ENCODE data around the gene ELOVL1. TPM values are rescaled to one million over a fixed set of nuclear protein-coding genes. Genes with fewer than 3 reads are reported as not detected.

ELOVL1 gene
- total and polyA plus RNA-seq, 2 of the 13 experiments (the other 11 are each of a cell fraction or from before 2014, with no cell fraction given): 55.2 to 77.4 TPM

DNA sequence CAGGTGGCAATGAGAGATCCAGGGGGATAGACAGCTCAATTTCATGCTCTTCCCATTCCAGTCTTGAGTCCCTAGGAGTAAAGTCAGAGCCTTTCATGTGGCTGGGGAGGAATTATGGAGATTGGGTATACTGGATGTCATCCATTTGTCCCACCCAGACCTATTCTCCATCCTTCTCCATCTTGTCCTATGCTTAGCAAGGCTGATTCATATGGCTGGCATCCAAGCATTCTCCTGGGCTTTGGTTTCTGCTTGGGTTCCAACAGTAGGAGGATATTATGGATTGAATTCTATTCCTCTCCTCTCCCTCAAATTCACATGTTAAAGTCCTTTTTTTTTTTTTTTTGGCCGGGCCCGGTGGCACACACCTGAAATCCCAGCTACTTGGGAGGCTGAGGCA lies 12.9 kb downstream of the ELOVL1 start:
- no peak overlapping the region for H3K4me3 ChIP-seq (replicated peaks in 1 of 3; ENCODE audit: insufficient read depth in 1 of 3, low read depth in 2 of 3, low read length in 3 of 3)
- FAIRE-seq (no peak), DNase-seq (ENCODE audit: low spot score) (no peak), ATAC-seq (no peak)
- POLR2A ChIA-PET: no interaction called here
- peaks cover under 1% of the 10 kb centered on the region in 2 experiments; a peak in 2 of 5 replicates for H3K36me3 ChIP-seq (replicated peaks in 1 of 2; ENCODE audit: control insufficient read depth in 1 of 2, insufficient read depth in 2 of 2, low read length in 2 of 2)
- H3K4me2 ChIP-seq (ENCODE audit: low read depth, low read length): no peak overlapping the region
- CTCF ChIA-PET (ENCODE audit: low intra/inter-chr PET ratio, low total read pairs): no interaction called here
- WGBS (ENCODE audit: low lambda C conversion rate): 87% methylated on average over 2 of the region's 2 CpGs
- BruUV-seq (replicated peaks): no TSS peak
- no peaks in the 10 kb centered on the region for H3K9me3 ChIP-seq (ENCODE audit: low read length)
- no peak overlapping the region for H3K27ac ChIP-seq (ENCODE audit: extremely low read length, insufficient read depth, low read length)
- in situ Hi-C loops (cut with HindIII; ENCODE audit: extremely low pct_ligation_motif_present, low pct_unique_long_range_greater_than_20kb): no loop called here
- no peak overlapping the region for H3K9ac ChIP-seq (ENCODE audit: insufficient read depth, low read depth, low read length)
- peaks cover 52% of the 10 kb centered on the region for H3K4me1 ChIP-seq (ENCODE audit: insufficient read depth, low read length)
- intact Hi-C loops (cut with micrococcal nuclease; ENCODE audit: unreplicated experiment): no loop called here
- peaks cover 10% of the 10 kb centered on the region for H3K79me2 ChIP-seq (ENCODE audit: insufficient read depth, low read length)
- H4K20me1 ChIP-seq (ENCODE audit: insufficient read depth, low read length): no peaks in the 10 kb centered on the region
- TF ChIP-seq ZNF136 (CRISPR knock-in tag; IDR thresholded peaks at IDR 0.05; ENCODE audit: low read depth): no peak
- H2AFZ ChIP-seq (ENCODE audit: low read length): no peak overlapping the region
- H3K27me3 ChIP-seq (ENCODE audit: control insufficient read depth in 1 of 2, insufficient read depth in 2 of 2, low read length in 2 of 2): no peaks in the 10 kb centered on the region; a peak in 1 of 5 replicates

DNA sequence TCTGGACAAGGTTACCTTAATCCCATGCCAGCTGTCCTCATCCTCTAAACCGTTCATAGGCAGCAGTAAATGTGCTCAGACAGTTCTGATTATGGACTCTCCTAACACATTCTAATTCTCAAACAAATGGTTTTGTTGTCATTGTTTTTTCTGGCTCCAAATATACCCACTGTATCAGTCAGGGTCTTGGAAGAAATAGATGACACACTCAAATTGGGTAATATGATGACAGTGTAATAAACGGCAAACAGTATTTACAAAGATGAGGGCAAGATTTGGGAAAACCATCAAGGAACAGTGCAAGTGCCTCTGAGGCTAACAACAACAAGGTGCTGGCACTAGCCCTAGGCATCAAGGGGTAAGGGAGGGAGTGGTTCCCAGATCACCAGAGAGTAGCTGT lies 13.3 kb downstream of the ELOVL1 start:
- in situ Hi-C loops (cut with HindIII; ENCODE audit: extremely low pct_ligation_motif_present, low pct_unique_long_range_greater_than_20kb): no loop called here
- H3K4me2 ChIP-seq (ENCODE audit: low read depth, low read length): no peak overlapping the region
- TF ChIP-seq MAFK (conservative IDR thresholded peaks at IDR 0.05 in 1 of 2, IDR thresholded peaks at IDR 0.05 in 1 of 2; ENCODE audit: low read length in 2 of 2) (peak; percentile 28 to 34; a peak in 1 of 4 replicates), RFXANK (CRISPR knock-in tag; IDR thresholded peaks at IDR 0.05) (no peak), IKZF1 (IDR thresholded peaks at IDR 0.05) (no peak), MAFF (IDR thresholded peaks at IDR 0.05; ENCODE audit: low read depth, low read length) (peak; percentile 39; the same call in 1 of the 2 replicates), ZNF616 (CRISPR knock-in tag; IDR thresholded peaks at IDR 0.05; ENCODE audit: low read depth) (no peak), YEATS2 (CRISPR knock-in tag; IDR thresholded peaks at IDR 0.05; ENCODE audit: borderline replicate concordance) (no peak), POLR2AphosphoS2 (IDR thresholded peaks at IDR 0.05; ENCODE audit: low read depth, low read length) (no peak), SIN3A (IDR thresholded peaks at IDR 0.05; ENCODE audit: borderline replicate concordance, low read depth, low read length) (no peak), CSRNP1 (CRISPR knock-in tag; IDR thresholded peaks at IDR 0.05) (no peak), ZNF780A (CRISPR knock-in tag; IDR thresholded peaks at IDR 0.05) (no peak)
- no peak overlapping the region for H2AFZ ChIP-seq (ENCODE audit: low read length)
- no TSS peak for BruUV-seq (replicated peaks)
- ChIA-PET POLR2A (no interaction called here), CTCF (ENCODE audit: low intra/inter-chr PET ratio, low total read pairs) (no interaction called here)
- intact Hi-C loops (cut with micrococcal nuclease; ENCODE audit: unreplicated experiment): no loop called here
- H3K4me1 ChIP-seq (ENCODE audit: insufficient read depth, low read length): peaks cover 52% of the 10 kb centered on the region
- DNase-seq (ENCODE audit: low spot score) (no peak), FAIRE-seq (no peak), ATAC-seq (no peak)
- H3K4me3 ChIP-seq (replicated peaks in 1 of 3; ENCODE audit: insufficient read depth in 1 of 3, low read depth in 2 of 3, low read length in 3 of 3): no peak overlapping the region
- H3K9me3 ChIP-seq (ENCODE audit: low read length): no peaks in the 10 kb centered on the region
- no peaks in the 10 kb centered on the region; a peak in 1 of 5 replicates for H3K27me3 ChIP-seq (ENCODE audit: control insufficient read depth in 1 of 2, insufficient read depth in 2 of 2, low read length in 2 of 2)
- 61% methylated on average over 2 of the region's 2 CpGs for whole genome bisulfite sequencing (ENCODE audit: low lambda C conversion rate)
- H3K9ac ChIP-seq (ENCODE audit: insufficient read depth, low read depth, low read length): no peak overlapping the region
- H3K36me3 ChIP-seq (replicated peaks in 1 of 2; ENCODE audit: control insufficient read depth in 1 of 2, insufficient read depth in 2 of 2, low read length in 2 of 2): no peaks in the 10 kb centered on the region
- H4K20me1 ChIP-seq (ENCODE audit: insufficient read depth, low read length): no peaks in the 10 kb centered on the region
- H3K27ac ChIP-seq (ENCODE audit: extremely low read length, insufficient read depth, low read length): no peak overlapping the region
- peaks cover 5% of the 10 kb centered on the region for H3K79me2 ChIP-seq (ENCODE audit: insufficient read depth, low read length)
